ENCODE results near the gene SURF4.
"Not testable (repeated sequence)": the region's sequence is repeated elsewhere in the genome, so short reads cannot be mapped to it uniquely, and the experiment has no call there.

The SURF4 gene

DNA sequence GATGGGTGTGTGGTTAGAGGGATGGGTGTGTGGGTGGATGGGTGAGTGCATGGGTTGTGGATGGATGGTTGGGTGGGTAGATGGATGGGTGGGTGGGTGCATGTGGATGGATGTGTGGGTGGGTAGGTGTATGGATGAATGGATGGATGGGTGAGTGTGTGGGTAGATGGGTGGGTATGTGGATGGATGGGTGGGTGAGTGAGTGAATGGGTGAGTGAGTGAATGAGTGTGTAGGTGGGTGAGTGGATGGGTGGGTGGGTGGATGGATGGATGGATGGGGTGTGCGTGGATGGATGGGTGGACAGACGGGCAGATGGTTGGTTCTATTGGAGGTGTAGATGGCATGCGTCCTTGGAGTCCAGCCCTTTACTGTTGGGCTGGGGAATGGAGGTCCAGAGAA is 17.5 kb upstream of the SURF4 start:
- TF ChIP-seq, protein P1, sequence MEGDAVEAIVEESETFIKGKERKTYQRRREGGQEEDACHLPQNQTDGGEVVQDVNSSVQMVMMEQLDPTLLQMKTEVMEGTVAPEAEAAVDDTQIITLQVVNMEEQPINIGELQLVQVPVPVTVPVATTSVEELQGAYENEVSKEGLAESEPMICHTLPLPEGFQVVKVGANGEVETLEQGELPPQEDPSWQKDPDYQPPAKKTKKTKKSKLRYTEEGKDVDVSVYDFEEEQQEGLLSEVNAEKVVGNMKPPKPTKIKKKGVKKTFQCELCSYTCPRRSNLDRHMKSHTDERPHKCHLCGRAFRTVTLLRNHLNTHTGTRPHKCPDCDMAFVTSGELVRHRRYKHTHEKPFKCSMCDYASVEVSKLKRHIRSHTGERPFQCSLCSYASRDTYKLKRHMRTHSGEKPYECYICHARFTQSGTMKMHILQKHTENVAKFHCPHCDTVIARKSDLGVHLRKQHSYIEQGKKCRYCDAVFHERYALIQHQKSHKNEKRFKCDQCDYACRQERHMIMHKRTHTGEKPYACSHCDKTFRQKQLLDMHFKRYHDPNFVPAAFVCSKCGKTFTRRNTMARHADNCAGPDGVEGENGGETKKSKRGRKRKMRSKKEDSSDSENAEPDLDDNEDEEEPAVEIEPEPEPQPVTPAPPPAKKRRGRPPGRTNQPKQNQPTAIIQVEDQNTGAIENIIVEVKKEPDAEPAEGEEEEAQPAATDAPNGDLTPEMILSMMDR (IDR thresholded peaks at IDR 0.05; ENCODE audit: low read depth, low read length, poor library complexity, severe bottlenecking): no peak
- TF ChIP-seq EZH2phosphoT487 (IDR thresholded peaks at IDR 0.05; ENCODE audit: borderline replicate concordance, low read length): no peak
- Histone ChIP-seq H3K4me2 (ENCODE audit: low read length) (no peak overlapping the region), H3K36me3 (ENCODE audit: control insufficient read depth, low read length) (no peaks in the 10 kb centered on the region), H3F3A (ENCODE audit: control insufficient read depth, insufficient read depth) (no peaks in the 10 kb centered on the region), H3K4me1 (ENCODE audit: control insufficient read depth, low read length) (no peaks in the 10 kb centered on the region), H3K27me3 (ENCODE audit: control insufficient read depth, low read length) (peaks cover 5% of the 10 kb centered on the region; the same call in 1 of the 2 replicates), H3K9me3 (ENCODE audit: control insufficient read depth, insufficient read depth, low read length) (no peaks in the 10 kb centered on the region), H4K20me1 (ENCODE audit: control insufficient read depth, insufficient read depth, low read depth, low read length) (no peaks in the 10 kb centered on the region), H3K27ac (ENCODE audit: low read depth, low read length) (no peak overlapping the region), H3K9me2 (replicated peaks; ENCODE audit: control insufficient read depth, low read length) (no peaks in the 10 kb centered on the region), H3K79me2 (ENCODE audit: control insufficient read depth, low read length) (no peaks in the 10 kb centered on the region), H3K4me3 (ENCODE audit: low read length) (no peak overlapping the region)

GRCh38 chr9:133392308-133392707 is 16.4 kb upstream of the SURF4 start:
- H4K20me1 ChIP-seq (ENCODE audit: control insufficient read depth, insufficient read depth, low read depth, low read length); H3K4me1 ChIP-seq (ENCODE audit: control insufficient read depth, low read length); H3F3A ChIP-seq (ENCODE audit: control insufficient read depth, insufficient read depth); H3K4me3 ChIP-seq (ENCODE audit: low read length); H3K36me3 ChIP-seq (ENCODE audit: control insufficient read depth, low read length); H3K79me2 ChIP-seq (ENCODE audit: control insufficient read depth, low read length); H3K9me3 ChIP-seq (ENCODE audit: control insufficient read depth, insufficient read depth, low read length); H3K4me2 ChIP-seq (ENCODE audit: low read length); H3K9me2 ChIP-seq (replicated peaks; ENCODE audit: control insufficient read depth, low read length); H3K27me3 ChIP-seq (ENCODE audit: control insufficient read depth, low read length); H3K27ac ChIP-seq (ENCODE audit: low read depth, low read length): not testable (repeated sequence)

- H3K4me1 ChIP-seq (ENCODE audit: control insufficient read depth, low read length); H3K79me2 ChIP-seq (ENCODE audit: control insufficient read depth, low read length); H3K4me2 ChIP-seq (ENCODE audit: low read length); H4K20me1 ChIP-seq (ENCODE audit: control insufficient read depth, insufficient read depth, low read depth, low read length); H3F3A ChIP-seq (ENCODE audit: control insufficient read depth, insufficient read depth); H3K27ac ChIP-seq (ENCODE audit: low read depth, low read length); H3K36me3 ChIP-seq (ENCODE audit: control insufficient read depth, low read length); H3K27me3 ChIP-seq (ENCODE audit: control insufficient read depth, low read length); H3K4me3 ChIP-seq (ENCODE audit: low read length); H3K9me2 ChIP-seq (replicated peaks; ENCODE audit: control insufficient read depth, low read length); H3K9me3 ChIP-seq (ENCODE audit: control insufficient read depth, insufficient read depth, low read length): not testable (repeated sequence)
Observed at GRCh38 chr9:133391449-133391848, 15.6 kb upstream of the SURF4 start.

- Histone ChIP-seq H3K9me2 (replicated peaks; ENCODE audit: control insufficient read depth, low read length) (no peaks in the 10 kb centered on the region), H3K4me2 (ENCODE audit: low read length) (no peak overlapping the region), H3K36me3 (ENCODE audit: control insufficient read depth, low read length) (no peaks in the 10 kb centered on the region), H3K27ac (ENCODE audit: low read depth, low read length) (no peak overlapping the region), H3K4me1 (ENCODE audit: control insufficient read depth, low read length) (no peaks in the 10 kb centered on the region), H3F3A (ENCODE audit: control insufficient read depth, insufficient read depth) (no peaks in the 10 kb centered on the region), H3K27me3 (ENCODE audit: control insufficient read depth, low read length) (no peaks in the 10 kb centered on the region), H3K9me3 (ENCODE audit: control insufficient read depth, insufficient read depth, low read length) (no peaks in the 10 kb centered on the region), H4K20me1 (ENCODE audit: control insufficient read depth, insufficient read depth, low read depth, low read length) (no peaks in the 10 kb centered on the region), H3K79me2 (ENCODE audit: control insufficient read depth, low read length) (no peaks in the 10 kb centered on the region), H3K4me3 (ENCODE audit: low read length) (no peak overlapping the region)
- TF ChIP-seq EZH2phosphoT487 (IDR thresholded peaks at IDR 0.05; ENCODE audit: borderline replicate concordance, low read length): no peak
- TF ChIP-seq, protein P1 (IDR thresholded peaks at IDR 0.05; ENCODE audit: low read depth, low read length, poor library complexity, severe bottlenecking): no peak
Observed at GRCh38 chr9:133390713-133391112, 14.9 kb upstream of the SURF4 start.
